Subcutaneous abdominal adipose tissue (tissue), 5 donors: ENCODE measurements around the gene RTN4R.
"Not testable (repeated sequence)": the region's sequence is repeated elsewhere in the genome, so short reads cannot be mapped to it uniquely, and the experiment has no call there.

ENCODE experiments used
- H3K27ac ChIP-seq: one replicate; pipeline ENCODE4 v1.7.0; 2013; ENCODE audit warnings: low read depth, mild to moderate bottlenecking, inconsistent platforms, low read length, moderate library complexity
- H3K27me3 ChIP-seq, 5 donors: one replicate each; pipeline ENCODE4 v1.7.0; 2013; ENCODE audit warnings: low read length in 5 of 5, inconsistent platforms in 1 of 5; ENCODE audit not compliant: control insufficient read depth in 5 of 5, insufficient read depth in 4 of 5
- H3K36me3 ChIP-seq, 5 donors: one replicate each; pipeline ENCODE4 v1.7.0; 2013; ENCODE audit warnings: low read length in 5 of 5; ENCODE audit not compliant: control insufficient read depth in 5 of 5, insufficient read depth in 5 of 5
- H3K4me1 ChIP-seq, 5 donors: one replicate each; pipeline ENCODE4 v1.7.0; 2013; ENCODE audit warnings: low read length in 5 of 5, mild to moderate bottlenecking in 3 of 5, moderate library complexity in 1 of 5; ENCODE audit not compliant: control insufficient read depth in 5 of 5, insufficient read depth in 5 of 5
- H3K4me3 ChIP-seq, 5 donors: one replicate each; pipeline ENCODE4 v1.7.0; 2013; ENCODE audit warnings: low read length in 5 of 5, low read depth in 1 of 5
- H3K9ac ChIP-seq, 5 donors: one replicate each; pipeline ENCODE4 v1.7.0; 2013; ENCODE audit warnings: low read length in 5 of 5, mild to moderate bottlenecking in 4 of 5, moderate library complexity in 3 of 5
- H3K9me3 ChIP-seq, 5 donors: one replicate each; pipeline ENCODE4 v1.7.0; 2013; ENCODE audit warnings: low read length in 5 of 5; ENCODE audit not compliant: control insufficient read depth in 5 of 5
- donor health status: healthy.
- donor health status: healthy.
- donor health status: healthy.
- donor health status: healthy.
- donor health status: healthy.

RTN4R gene

GRCh38 chr22:20263404-20264281 is 4.5 kb downstream of the RTN4R start:
- not testable (repeated sequence) for H3K9ac ChIP-seq, H3K36me3 ChIP-seq, H3K4me3 ChIP-seq, H3K9me3 ChIP-seq, H3K27ac ChIP-seq, H3K27me3 ChIP-seq
- peaks cover 0 to 13% (median 12%) of the 10 kb centered on the region in 5 donors for H3K4me1 ChIP-seq

- Histone ChIP-seq H3K4me3 (no peak overlapping the region), H3K27me3 (peaks cover 0 to 8% (median 6%) of the 10 kb centered on the region in 5 donors), H3K9me3 (no peaks in the 10 kb centered on the region), H3K9ac (no peak overlapping the region), H3K36me3 (no peaks in the 10 kb centered on the region), H3K27ac (no peak overlapping the region), H3K4me1 (peaks cover 0 to 8% (median 6%) of the 10 kb centered on the region in 5 donors)
These were observed 5.5 kb downstream of the RTN4R start for GRCh38 chr22:20262582-20263147.

GRCh38 chr22:20261848-20262581 is 6.1 kb downstream of the RTN4R start:
- no peaks in the 10 kb centered on the region for H3K36me3 ChIP-seq
- peaks cover 0 to 7% (median 2%) of the 10 kb centered on the region in 5 donors for H3K27me3 ChIP-seq
- no peak overlapping the region for H3K4me3 ChIP-seq
- peaks cover 0 to 2% (median 0%) of the 10 kb centered on the region in 5 donors for H3K4me1 ChIP-seq
- H3K27ac ChIP-seq: no peak overlapping the region
- H3K9ac ChIP-seq: no peak overlapping the region
- H3K9me3 ChIP-seq: peaks cover 0 to 3% (median 0%) of the 10 kb centered on the region in 5 donors

GRCh38 chr22:20260071-20260765 is 7.9 kb downstream of the RTN4R start:
- no peak overlapping the region for H3K27ac ChIP-seq
- H3K36me3 ChIP-seq: no peaks in the 10 kb centered on the region
- H3K4me1 ChIP-seq: no peaks in the 10 kb centered on the region
- H3K27me3 ChIP-seq: peaks cover 0 to 7% (median 0%) of the 10 kb centered on the region in 5 donors
- H3K4me3 ChIP-seq: no peak overlapping the region
- H3K9ac ChIP-seq: no peak overlapping the region
- H3K9me3 ChIP-seq: peaks cover 0 to 3% (median 0%) of the 10 kb centered on the region in 5 donors

- Histone ChIP-seq H3K4me3 (no peak overlapping the region), H3K36me3 (no peaks in the 10 kb centered on the region), H3K27me3 (peaks cover 0 to 7% (median 0%) of the 10 kb centered on the region in 5 donors), H3K9ac (no peak overlapping the region), H3K4me1 (no peaks in the 10 kb centered on the region), H3K27ac (no peak overlapping the region), H3K9me3 (peaks cover 0 to 3% (median 0%) of the 10 kb centered on the region in 5 donors)
These were observed 8.8 kb downstream of the RTN4R start for GRCh38 chr22:20259327-20259688.

GRCh38 chr22:20258584-20259326 is 9.4 kb downstream of the RTN4R start:
- no peak overlapping the region for H3K9ac ChIP-seq
- H3K9me3 ChIP-seq: peaks cover 0 to 3% (median 0%) of the 10 kb centered on the region in 5 donors
- no peaks in the 10 kb centered on the region for H3K36me3 ChIP-seq
- H3K4me3 ChIP-seq: no peak overlapping the region
- no peak overlapping the region for H3K27ac ChIP-seq
- H3K27me3 ChIP-seq: peaks cover 0 to 7% (median 0%) of the 10 kb centered on the region in 5 donors
- H3K4me1 ChIP-seq: no peaks in the 10 kb centered on the region

- H3K9ac ChIP-seq: no peak overlapping the region
- H3K36me3 ChIP-seq: no peaks in the 10 kb centered on the region
- peaks cover 0 to 3% (median 0%) of the 10 kb centered on the region in 5 donors for H3K9me3 ChIP-seq
- no peak overlapping the region for H3K27ac ChIP-seq
- no peaks in the 10 kb centered on the region for H3K4me1 ChIP-seq
- H3K4me3 ChIP-seq: no peak overlapping the region
- peaks cover 0 to 7% (median 0%) of the 10 kb centered on the region in 5 donors for H3K27me3 ChIP-seq
These were observed 10.2 kb downstream of the RTN4R start for GRCh38 chr22:20258021-20258299.

GRCh38 chr22:20257212-20258020 is 10.7 kb downstream of the RTN4R start:
- H3K27me3 ChIP-seq: peaks cover 0 to 7% (median 0%) of the 10 kb centered on the region in 5 donors
- no peak overlapping the region for H3K4me3 ChIP-seq
- H3K27ac ChIP-seq: no peak overlapping the region
- H3K9ac ChIP-seq: no peak overlapping the region
- peaks cover 0 to 3% (median 0%) of the 10 kb centered on the region in 5 donors for H3K9me3 ChIP-seq
- no peaks in the 10 kb centered on the region for H3K36me3 ChIP-seq
- no peaks in the 10 kb centered on the region for H3K4me1 ChIP-seq
